NCI-H524 treated with DMSO at 0.1 percent for 48 hours (cell line): ENCODE data around the gene TCF7L2.
A peak's percentile ranks its signal among the peaks of the same experiment; 100 is the strongest.

Experiments
- DNase-seq: peaks from one replicate; lab custom pipeline; 2025; lab: John Stamatoyannopoulos, UW

TCF7L2 gene

GRCh38 chr10:113023017-113023416, 73.0 kb downstream of the TCF7L2 start:
- no peak for DNase-seq

GRCh38 chr10:113024930-113025329, 74.9 kb downstream of the TCF7L2 start:
- no peak for DNase-seq

- no peak for DNase-seq
These were observed 75.4 kb downstream of the TCF7L2 start for GRCh38 chr10:113025487-113025886.

- no peak for DNase-seq
These were observed 76.6 kb downstream of the TCF7L2 start for GRCh38 chr10:113026679-113027078.

- DNase-seq = no peak
These were observed 77.2 kb downstream of the TCF7L2 start for GRCh38 chr10:113027230-113027573.

- DNase-seq = peak; percentile 12
These were observed 77.8 kb downstream of the TCF7L2 start for GRCh38 chr10:113027574-113028455.

GRCh38 chr10:113028456-113029440, 78.7 kb downstream of the TCF7L2 start:
- DNase-seq = no peak

GRCh38 chr10:113030453-113030852, 80.4 kb downstream of the TCF7L2 start:
- no peak for DNase-seq

GRCh38 chr10:113031147-113031546, 81.1 kb downstream of the TCF7L2 start:
- DNase-seq = no peak

- no peak for DNase-seq
These were observed 83.9 kb downstream of the TCF7L2 start for GRCh38 chr10:113033991-113034390.

GRCh38 chr10:113035732-113036312, 85.8 kb downstream of the TCF7L2 start:
- no peak for DNase-seq

GRCh38 chr10:113036619-113037018, 86.6 kb downstream of the TCF7L2 start:
- DNase-seq = no peak

GRCh38 chr10:113037218-113037617, 87.2 kb downstream of the TCF7L2 start:
- no peak for DNase-seq

- no peak for DNase-seq
These were observed 88.1 kb downstream of the TCF7L2 start for GRCh38 chr10:113038183-113038582.

GRCh38 chr10:113038985-113039384, 88.9 kb downstream of the TCF7L2 start:
- no peak for DNase-seq

GRCh38 chr10:113041324-113041723, 91.3 kb downstream of the TCF7L2 start:
- DNase-seq = no peak

- no peak for DNase-seq
These were observed 92.0 kb downstream of the TCF7L2 start for GRCh38 chr10:113041841-113042750.

GRCh38 chr10:113042868-113043267, 92.8 kb downstream of the TCF7L2 start:
- DNase-seq = no peak

GRCh38 chr10:113044016-113044755, 94.1 kb downstream of the TCF7L2 start:
- no peak for DNase-seq
